Loucy (cell line): Measurements from ENCODE around the gene TAGAP.
A peak's percentile ranks its signal among the peaks of the same experiment; 100 is the strongest.

Experiments
- H2AFZ ChIP-seq: fragments of 200-600 bp; sonication (generic); 2 replicates; pipeline ENCODE4 v1.6.0; 2016; ENCODE audit warnings: antibody characterized with exemption, mild to moderate bottlenecking, low read length, moderate library complexity
- H3F3A ChIP-seq: fragments of 200-600 bp; 2 replicates; pipeline ENCODE4 v1.6.0; 2016; ENCODE audit warnings: antibody characterized with exemption, low read depth, mild to moderate bottlenecking
- H3K27me3 ChIP-seq: fragments of 200-600 bp; sonication (generic); 2 replicates; pipeline ENCODE4 v1.6.1; 2014; ENCODE audit warnings: low read length, mild to moderate bottlenecking; ENCODE audit not compliant: insufficient read depth, poor library complexity, severe bottlenecking
- H3K36me3 ChIP-seq: fragments of 200-600 bp; sonication (generic); 2 replicates; pipeline ENCODE4 v1.6.1; 2016; ENCODE audit warnings: low read length; ENCODE audit not compliant: insufficient read depth
- H3K4me1 ChIP-seq: fragments of 200-600 bp; sonication (generic); 2 replicates; pipeline ENCODE4 v1.5.1; 2014; ENCODE audit warnings: low read length, mild to moderate bottlenecking; ENCODE audit not compliant: insufficient read depth, poor library complexity, severe bottlenecking
- H3K4me2 ChIP-seq: fragments of 200-600 bp; sonication (generic); 2 replicates; pipeline ENCODE4 v1.6.0; 2014; ENCODE audit warnings: antibody characterized with exemption, low read length, low read depth, mild to moderate bottlenecking; ENCODE audit not compliant: poor library complexity, severe bottlenecking
- H3K4me3 ChIP-seq: fragments of 200-600 bp; sonication (generic); 2 replicates; pipeline ENCODE4 v1.5.1; 2014; ENCODE audit warnings: low read length, mild to moderate bottlenecking, mixed read lengths; ENCODE audit not compliant: poor library complexity, severe bottlenecking
- H3K79me2 ChIP-seq: fragments of 200-600 bp; sonication (generic); 2 replicates; pipeline ENCODE4 v1.6.1; 2014; ENCODE audit warnings: low read length; ENCODE audit not compliant: insufficient read depth
- H3K9ac ChIP-seq: fragments of 200-600 bp; sonication (generic); 2 replicates; pipeline ENCODE4 v1.6.0; 2014; ENCODE audit warnings: mild to moderate bottlenecking, low read depth, low read length, moderate library complexity; ENCODE audit not compliant: poor library complexity, severe bottlenecking
- H3K9me2 ChIP-seq: fragments of 200-600 bp; sonication (generic); replicated peaks from 2 replicates; pipeline ENCODE4 v1.6.1; 2016; ENCODE audit warnings: low read depth, low read length, mixed read lengths
- H3K9me3 ChIP-seq: fragments of 200-600 bp; sonication (generic); 2 replicates; pipeline ENCODE4 v1.6.1; 2014; ENCODE audit warnings: mild to moderate bottlenecking, antibody characterized with exemption, low read length, low read depth; ENCODE audit not compliant: insufficient read depth
- H4K20me1 ChIP-seq: fragments of 200-600 bp; sonication (generic); 2 replicates; pipeline ENCODE4 v1.6.0; 2014; ENCODE audit warnings: antibody characterized with exemption, low read length, mild to moderate bottlenecking; ENCODE audit not compliant: insufficient read depth, poor library complexity, severe bottlenecking
- EZH2phosphoT487 ChIP-seq: fragments of 200-600 bp; IDR thresholded peaks from 2 replicates; pipeline ENCODE4 v1.6.1; 2018; ENCODE audit warnings: antibody characterized with exemption, mild to moderate bottlenecking, moderate library complexity, borderline replicate concordance
- TF ChIP-seq, protein P1 (sequence below): fragments of 200-600 bp; sonication (generic); conservative IDR thresholded peaks from 2 replicates; pipeline ENCODE4 v1.5.1; 2014; ENCODE audit warnings: mild to moderate bottlenecking, antibody characterized with exemption, low read length

TAGAP gene

GRCh38 chr6:159047891-159048685, 3.3 kb upstream of the TAGAP start:
- Histone ChIP-seq H3K4me1 (peaks cover 27% of the 10 kb centered on the region), H3K9ac (no peak overlapping the region)

GRCh38 chr6:159045801-159046200, 1.0 kb upstream of the TAGAP start:
- H3K9ac ChIP-seq, result no peak overlapping the region
- H3K79me2 ChIP-seq, result 0 out of 2 replicates have a peak, but pooled peaks cover 3% of the 10 kb centered on the region
- peaks cover 2% of the 10 kb centered on the region; the same call in 1 of the 2 replicates for H3K36me3 ChIP-seq
- no peak overlapping the region for H3K4me3 ChIP-seq
- TF ChIP-seq, protein P1, sequence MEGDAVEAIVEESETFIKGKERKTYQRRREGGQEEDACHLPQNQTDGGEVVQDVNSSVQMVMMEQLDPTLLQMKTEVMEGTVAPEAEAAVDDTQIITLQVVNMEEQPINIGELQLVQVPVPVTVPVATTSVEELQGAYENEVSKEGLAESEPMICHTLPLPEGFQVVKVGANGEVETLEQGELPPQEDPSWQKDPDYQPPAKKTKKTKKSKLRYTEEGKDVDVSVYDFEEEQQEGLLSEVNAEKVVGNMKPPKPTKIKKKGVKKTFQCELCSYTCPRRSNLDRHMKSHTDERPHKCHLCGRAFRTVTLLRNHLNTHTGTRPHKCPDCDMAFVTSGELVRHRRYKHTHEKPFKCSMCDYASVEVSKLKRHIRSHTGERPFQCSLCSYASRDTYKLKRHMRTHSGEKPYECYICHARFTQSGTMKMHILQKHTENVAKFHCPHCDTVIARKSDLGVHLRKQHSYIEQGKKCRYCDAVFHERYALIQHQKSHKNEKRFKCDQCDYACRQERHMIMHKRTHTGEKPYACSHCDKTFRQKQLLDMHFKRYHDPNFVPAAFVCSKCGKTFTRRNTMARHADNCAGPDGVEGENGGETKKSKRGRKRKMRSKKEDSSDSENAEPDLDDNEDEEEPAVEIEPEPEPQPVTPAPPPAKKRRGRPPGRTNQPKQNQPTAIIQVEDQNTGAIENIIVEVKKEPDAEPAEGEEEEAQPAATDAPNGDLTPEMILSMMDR, result peak; percentile 43
- TF ChIP-seq EZH2phosphoT487, result no peak
- H3K9me3 ChIP-seq, result no peaks in the 10 kb centered on the region
- peaks cover 4% of the 10 kb centered on the region for H4K20me1 ChIP-seq
- H3K27me3 ChIP-seq, result no peaks in the 10 kb centered on the region
- peaks cover 37% of the 10 kb centered on the region for H3K4me1 ChIP-seq
- no peaks in the 10 kb centered on the region for H3F3A ChIP-seq
- H3K4me2 ChIP-seq, result peak overlapping the region; percentile 97
- no peak overlapping the region for H2AFZ ChIP-seq
- H3K9me2 ChIP-seq, result no peaks in the 10 kb centered on the region

More at GRCh38 chr6:159047891-159048685, 3.3 kb upstream of the TAGAP start:
- Histone ChIP-seq H3K27me3 (no peaks in the 10 kb centered on the region), H3K79me2 (0 out of 2 replicates have a peak, but pooled peaks cover 3% of the 10 kb centered on the region), H3F3A (no peaks in the 10 kb centered on the region), H3K36me3 (no peaks in the 10 kb centered on the region), H3K4me3 (no peak overlapping the region), H4K20me1 (peaks cover 4% of the 10 kb centered on the region), H3K4me2 (no peak overlapping the region), H3K9me3 (no peaks in the 10 kb centered on the region), H2AFZ (no peak overlapping the region), H3K9me2 (no peaks in the 10 kb centered on the region)
- TF ChIP-seq, protein P1, result no peak
- no peak for TF ChIP-seq EZH2phosphoT487

- peak overlapping the region; percentile 64 for H3K9ac ChIP-seq
- peaks cover 4% of the 10 kb centered on the region; the same call in 1 of the 2 replicates for H3K36me3 ChIP-seq
- TF ChIP-seq, protein P1, result no peak
- no peak for TF ChIP-seq EZH2phosphoT487
- H3K4me1 ChIP-seq, result peaks cover 50% of the 10 kb centered on the region
- H3K4me3 ChIP-seq, result peak overlapping the region; percentile 72
- peak overlapping the region; percentile 97 for H3K4me2 ChIP-seq
- no peaks in the 10 kb centered on the region for H3K9me3 ChIP-seq
- no peaks in the 10 kb centered on the region for H3K9me2 ChIP-seq
- H3K27me3 ChIP-seq, result no peaks in the 10 kb centered on the region
- 0 out of 2 replicates have a peak, but pooled peaks cover 3% of the 10 kb centered on the region for H3K79me2 ChIP-seq
- H4K20me1 ChIP-seq, result peaks cover 4% of the 10 kb centered on the region
- H2AFZ ChIP-seq, result no peak overlapping the region
- no peaks in the 10 kb centered on the region for H3F3A ChIP-seq
These were observed 844 bp downstream of the TAGAP start for GRCh38 chr6:159043947-159044346.
